Measurements from ENCODE around the gene SNCA.

- TF ChIP-seq POLR2A (IDR thresholded peaks at IDR 0.05): no peak
- TF ChIP-seq, protein P1, sequence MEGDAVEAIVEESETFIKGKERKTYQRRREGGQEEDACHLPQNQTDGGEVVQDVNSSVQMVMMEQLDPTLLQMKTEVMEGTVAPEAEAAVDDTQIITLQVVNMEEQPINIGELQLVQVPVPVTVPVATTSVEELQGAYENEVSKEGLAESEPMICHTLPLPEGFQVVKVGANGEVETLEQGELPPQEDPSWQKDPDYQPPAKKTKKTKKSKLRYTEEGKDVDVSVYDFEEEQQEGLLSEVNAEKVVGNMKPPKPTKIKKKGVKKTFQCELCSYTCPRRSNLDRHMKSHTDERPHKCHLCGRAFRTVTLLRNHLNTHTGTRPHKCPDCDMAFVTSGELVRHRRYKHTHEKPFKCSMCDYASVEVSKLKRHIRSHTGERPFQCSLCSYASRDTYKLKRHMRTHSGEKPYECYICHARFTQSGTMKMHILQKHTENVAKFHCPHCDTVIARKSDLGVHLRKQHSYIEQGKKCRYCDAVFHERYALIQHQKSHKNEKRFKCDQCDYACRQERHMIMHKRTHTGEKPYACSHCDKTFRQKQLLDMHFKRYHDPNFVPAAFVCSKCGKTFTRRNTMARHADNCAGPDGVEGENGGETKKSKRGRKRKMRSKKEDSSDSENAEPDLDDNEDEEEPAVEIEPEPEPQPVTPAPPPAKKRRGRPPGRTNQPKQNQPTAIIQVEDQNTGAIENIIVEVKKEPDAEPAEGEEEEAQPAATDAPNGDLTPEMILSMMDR (IDR thresholded peaks at IDR 0.05): no peak
Observed at GRCh38 chr4:89745708-89746107, 91.3 kb downstream of the SNCA start.
